DOHH2 (cell line): ENCODE data around the gene KRR1.
"Not testable (repeated sequence)": the region's sequence is repeated elsewhere in the genome, so short reads cannot be mapped to it uniquely, and the experiment has no call there.

Source experiments
- CTCF ChIP-seq: fragments of 200-600 bp; sonication (generic); IDR thresholded peaks from one replicate; pipeline ENCODE4 v1.5.1; 2014; ENCODE audit warnings: antibody characterized with exemption, mild to moderate bottlenecking, low read depth, low read length; ENCODE audit not compliant: poor library complexity, severe bottlenecking
- EZH2phosphoT487 ChIP-seq: fragments of 200-600 bp; sonication (generic); IDR thresholded peaks from 2 replicates; pipeline ENCODE4 v1.6.1; 2017; ENCODE audit warnings: borderline replicate concordance, mild to moderate bottlenecking, antibody characterized with exemption, low read length, moderate library complexity, mixed read lengths

GRCh38 chr12:75441687-75442449 lies 69.5 kb downstream of the KRR1 start:
- TF ChIP-seq CTCF, EZH2phosphoT487: not testable (repeated sequence)
